ENCODE data around the gene XPNPEP3.

- TF ChIP-seq CTCF (IDR thresholded peaks at IDR 0.05) (no peak), POLR2A (IDR thresholded peaks at IDR 0.05) (no peak), POLR2AphosphoS5 (IDR thresholded peaks at IDR 0.05; ENCODE audit: insufficient read depth in 1 of 2, low read depth in 1 of 2) (no peak)
Measured at GRCh38 chr22:40876907-40877306, 20.0 kb downstream of the XPNPEP3 start.

Measured in vagina (tissue), 2 donors.